Activated CD4-positive, alpha-beta T cell treated with anti-CD3 and anti-CD28 coated beads, Interleukin-10, Interleukin-2, amounts not matched to agents 100 ng/mL and 50 ng/mL, durations not matched to agents 16 hours and 8 hours (primary cell): ENCODE measurements around the gene C9orf50.

Source experiments
- DNase-seq: peaks from one replicate; pipeline ENCODE4 v3.0.0-alpha.2; 2020

C9orf50 gene

GRCh38 chr9:129568560-129569501, 52.1 kb downstream of the C9orf50 start:
- DNase-seq, result no peak

GRCh38 chr9:129567842-129568559, 52.9 kb downstream of the C9orf50 start:
- no peak for DNase-seq

GRCh38 chr9:129567329-129567728, 53.6 kb downstream of the C9orf50 start:
- DNase-seq, result no peak

GRCh38 chr9:129566563-129567266, 54.2 kb downstream of the C9orf50 start:
- DNase-seq, result no peak

GRCh38 chr9:129562917-129563316, 58.0 kb downstream of the C9orf50 start:
- DNase-seq, result no peak

GRCh38 chr9:129562514-129562913, 58.4 kb downstream of the C9orf50 start:
- DNase-seq, result no peak
